Vagina (tissue), 2 donors: ENCODE results near the gene STAT4. TPM values are rescaled to one million over a fixed set of nuclear protein-coding genes. Genes with fewer than 3 reads are reported as not detected.

Experiments
- DNase-seq, 2 donors: peaks; one replicate each; pipeline ENCODE4 v3.0.0-alpha.2; 2017; ENCODE audit errors: extremely low spot score in 2 of 2
- H3K27ac ChIP-seq: fragments of 200-600 bp; sonication (generic); one replicate; pipeline ENCODE4 v1.5.1; 2019
- H3K27me3 ChIP-seq: fragments of 200-600 bp; sonication (generic); one replicate; pipeline ENCODE4 v1.5.1; 2019
- H3K36me3 ChIP-seq, 2 donors: fragments of 200-600 bp; sonication (generic); one replicate each; pipeline ENCODE4 v1.5.1; 2017 to 2019
- H3K4me1 ChIP-seq: fragments of 200-600 bp; sonication (generic); one replicate; pipeline ENCODE4 v1.5.1; 2019
- H3K4me3 ChIP-seq, 2 donors: fragments of 200-600 bp; sonication (generic); 1 replicate in 1 of 2; 2 replicates in 1 of 2; pipeline ENCODE4 v1.5.1; 2016 to 2019
- H3K9me3 ChIP-seq: fragments of 200-600 bp; sonication (generic); one replicate; pipeline ENCODE4 v1.5.1; 2019
- CTCF ChIP-seq, 3 experiments: fragments of 450-650 bp in 2 of 3; fragments of 200-600 bp in 1 of 3; sonication (generic) in 1 of 3; IDR thresholded peaks; one replicate each; pipeline ENCODE4 v1.5.1; 2017 to 2019; ENCODE audit warnings: antibody characterized with exemption in 3 of 3, mild to moderate bottlenecking in 2 of 3, moderate library complexity in 2 of 3
- POLR2A ChIP-seq, 2 donors: fragments of 450-650 bp; IDR thresholded peaks; one replicate each; pipeline ENCODE4 v1.6.1; 2017; ENCODE audit warnings: antibody characterized with exemption in 2 of 2, mild to moderate bottlenecking in 2 of 2, moderate library complexity in 2 of 2
- POLR2AphosphoS5 ChIP-seq, 2 donors: sonication (generic); formaldehyde crosslinking; IDR thresholded peaks; one replicate each; pipeline ENCODE4 v1.9.0; 2017; ENCODE audit warnings: antibody characterized with exemption in 2 of 2, mild to moderate bottlenecking in 2 of 2, low read depth in 1 of 2; ENCODE audit not compliant: insufficient read depth in 1 of 2
- intact Hi-C: fragments of 100-400 bp; cut with DNase I; formaldehyde crosslinking; loops from one replicate; pipeline ENCODE4 v1.15.1; 2023
- total RNA-seq: library from RNA; depleted of rRNA; stranded (reverse); fragments of >200 nt; gene quantifications from one replicate; pipeline ENCODE4 v1.2.3, GENCODE V29; 2016

The STAT4 gene
- total RNA-seq, 1 donor from 2014 or later, result 9.1 TPM

- intact Hi-C loops, result no loop called here
- H3K4me3 ChIP-seq, result no peak overlapping the region
- no peaks in the 10 kb centered on the region for H3K9me3 ChIP-seq
- no peak for TF ChIP-seq POLR2AphosphoS5 (IDR thresholded peaks at IDR 0.05; ENCODE audit: insufficient read depth in 1 of 2, low read depth in 1 of 2)
- TF ChIP-seq CTCF (IDR thresholded peaks at IDR 0.05), result no peak
- TF ChIP-seq POLR2A (IDR thresholded peaks at IDR 0.05), result no peak
- no peak overlapping the region for H3K27ac ChIP-seq
- no peaks in the 10 kb centered on the region for H3K27me3 ChIP-seq
- no peak for DNase-seq
- no peaks in the 10 kb centered on the region for H3K36me3 ChIP-seq
- H3K4me1 ChIP-seq, result peaks cover 12% of the 10 kb centered on the region
Observed at GRCh38 chr2:191149391-191149790, 1.4 kb downstream of the STAT4 start.

GRCh38 chr2:191148791-191149190 lies 2.0 kb downstream of the STAT4 start:
- H3K4me1 ChIP-seq, result peaks cover 12% of the 10 kb centered on the region
- H3K27ac ChIP-seq, result no peak overlapping the region
- no peak overlapping the region for H3K4me3 ChIP-seq
- no peaks in the 10 kb centered on the region for H3K36me3 ChIP-seq
- DNase-seq, result no peak
- no peaks in the 10 kb centered on the region for H3K27me3 ChIP-seq
- intact Hi-C loops, result no loop called here
- H3K9me3 ChIP-seq, result no peaks in the 10 kb centered on the region
- TF ChIP-seq POLR2AphosphoS5 (IDR thresholded peaks at IDR 0.05; ENCODE audit: insufficient read depth in 1 of 2, low read depth in 1 of 2) (no peak), CTCF (IDR thresholded peaks at IDR 0.05) (no peak), POLR2A (IDR thresholded peaks at IDR 0.05) (no peak)

- Histone ChIP-seq H3K9me3 (no peaks in the 10 kb centered on the region), H3K4me1 (peaks cover 12% of the 10 kb centered on the region), H3K27me3 (no peaks in the 10 kb centered on the region), H3K27ac (no peak overlapping the region), H3K36me3 (no peaks in the 10 kb centered on the region), H3K4me3 (no peak overlapping the region)
- no peak for TF ChIP-seq POLR2A (IDR thresholded peaks at IDR 0.05)
- no peak for TF ChIP-seq POLR2AphosphoS5 (IDR thresholded peaks at IDR 0.05; ENCODE audit: insufficient read depth in 1 of 2, low read depth in 1 of 2)
- no peak for TF ChIP-seq CTCF (IDR thresholded peaks at IDR 0.05)
- intact Hi-C loops, result no loop called here
- no peak for DNase-seq
Observed at GRCh38 chr2:191148281-191148680, 2.5 kb downstream of the STAT4 start.

GRCh38 chr2:191145769-191146471 lies 4.9 kb downstream of the STAT4 start:
- Histone ChIP-seq H3K27ac (no peak overlapping the region), H3K27me3 (no peaks in the 10 kb centered on the region), H3K4me1 (peaks cover 6% of the 10 kb centered on the region), H3K9me3 (no peaks in the 10 kb centered on the region), H3K4me3 (no peak overlapping the region), H3K36me3 (no peaks in the 10 kb centered on the region)
- DNase-seq, result no peak
- TF ChIP-seq POLR2A (IDR thresholded peaks at IDR 0.05), result no peak
- TF ChIP-seq CTCF (IDR thresholded peaks at IDR 0.05), result no peak
- intact Hi-C loops, result no loop called here

GRCh38 chr2:191144217-191144616 lies 6.6 kb downstream of the STAT4 start:
- Histone ChIP-seq H3K9me3 (no peaks in the 10 kb centered on the region), H3K27ac (no peak overlapping the region), H3K27me3 (no peaks in the 10 kb centered on the region), H3K4me3 (no peak overlapping the region), H3K36me3 (no peaks in the 10 kb centered on the region), H3K4me1 (no peaks in the 10 kb centered on the region)
- no peak for TF ChIP-seq CTCF (IDR thresholded peaks at IDR 0.05)
- TF ChIP-seq POLR2AphosphoS5 (IDR thresholded peaks at IDR 0.05; ENCODE audit: insufficient read depth in 1 of 2, low read depth in 1 of 2), result no peak
- TF ChIP-seq POLR2A (IDR thresholded peaks at IDR 0.05), result no peak
- intact Hi-C loops, result no loop called here
- DNase-seq, result no peak
